Endometrial microvascular endothelial cells (primary cell): ENCODE results near the gene IL1RAP. TPM values are rescaled to one million over a fixed set of nuclear protein-coding genes. Genes with fewer than 3 reads are reported as not detected.

Experiments used
- in situ Hi-C: cut with HindIII; loops from 2 replicates; pipeline ENCODE4 v1.10.0; 2017; ENCODE audit warnings: low sequenced_read_pairs, low pct_unique_long_range_greater_than_20kb; ENCODE audit errors: inconsistent ontology term
- total RNA-seq: library from RNA; depleted of rRNA; stranded (reverse); fragments of >200 nt; gene quantifications from one replicate; pipeline ENCODE4 v1.2.3, GENCODE V29; 2015; ENCODE audit errors: inconsistent ontology term

Gene IL1RAP
- total RNA-seq, 1 donor from 2014 or later = 13.6 TPM

GRCh38 chr3:190680691-190681090, 166.8 kb downstream of the IL1RAP start:
- in situ Hi-C loops = loop anchor here (25.0 kb wide), 1 partner anchor 193 kb away; no protein-coding TSS in a partner anchor

GRCh38 chr3:190684776-190685175, 170.9 kb downstream of the IL1RAP start:
- in situ Hi-C loops = loop anchor here (25.0 kb wide), 1 partner anchor 197 kb away; no protein-coding TSS in a partner anchor

DNA sequence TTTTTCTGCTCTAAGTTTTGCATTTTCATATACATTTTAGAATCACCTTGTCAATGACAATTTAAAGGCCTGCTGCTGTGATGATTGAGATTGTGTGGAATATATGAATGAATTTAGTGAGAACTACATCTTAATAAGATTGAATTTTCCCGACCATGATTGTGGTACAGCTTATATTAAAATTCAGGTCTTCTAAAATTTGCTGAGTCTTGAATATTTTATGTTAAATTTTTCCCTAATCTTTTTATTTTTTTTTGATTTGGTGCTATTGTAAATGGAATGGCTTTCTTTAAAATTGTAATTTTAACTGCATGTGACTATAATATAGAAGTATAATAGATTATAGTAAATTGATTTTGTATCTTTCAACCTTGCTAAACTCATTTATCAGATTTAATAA, 172.1 kb downstream of the IL1RAP start:
- in situ Hi-C loops = loop anchor here (25.0 kb wide), 1 partner anchor 199 kb away; no protein-coding TSS in a partner anchor

- in situ Hi-C loops = loop anchor here (10.0 to 25.0 kb wide), 2 partner anchors 203 to 725 kb away; no protein-coding TSS in a partner anchor
Observed at GRCh38 chr3:190690246-190690645, 176.4 kb downstream of the IL1RAP start.

DNA sequence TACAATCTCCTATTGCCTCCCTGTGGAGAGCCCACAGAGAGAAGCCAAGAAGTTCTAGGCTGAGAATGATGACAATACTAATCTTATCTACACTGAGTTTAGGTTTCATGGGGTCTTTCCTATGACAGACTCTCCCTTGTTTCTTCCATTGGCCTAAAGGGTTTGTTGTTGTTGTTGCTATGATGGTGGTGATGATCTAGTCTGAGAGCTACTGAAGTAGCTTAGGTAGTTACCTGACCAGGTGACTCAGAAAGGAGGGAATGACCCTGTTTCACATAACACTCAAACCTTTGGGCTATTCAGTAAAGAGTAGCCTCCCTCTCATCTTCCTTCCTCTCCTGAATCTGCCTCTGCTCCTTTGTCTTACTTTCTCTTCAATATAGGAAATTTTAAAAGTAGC, 178.4 kb downstream of the IL1RAP start:
- in situ Hi-C loops = loop anchor here (10.0 to 25.0 kb wide), 2 partner anchors 205 to 727 kb away; no protein-coding TSS in a partner anchor

GRCh38 chr3:190694335-190695001, 180.6 kb downstream of the IL1RAP start:
- in situ Hi-C loops = loop anchor here (10.0 to 25.0 kb wide), 2 partner anchors 207 to 730 kb away; no protein-coding TSS in a partner anchor

DNA sequence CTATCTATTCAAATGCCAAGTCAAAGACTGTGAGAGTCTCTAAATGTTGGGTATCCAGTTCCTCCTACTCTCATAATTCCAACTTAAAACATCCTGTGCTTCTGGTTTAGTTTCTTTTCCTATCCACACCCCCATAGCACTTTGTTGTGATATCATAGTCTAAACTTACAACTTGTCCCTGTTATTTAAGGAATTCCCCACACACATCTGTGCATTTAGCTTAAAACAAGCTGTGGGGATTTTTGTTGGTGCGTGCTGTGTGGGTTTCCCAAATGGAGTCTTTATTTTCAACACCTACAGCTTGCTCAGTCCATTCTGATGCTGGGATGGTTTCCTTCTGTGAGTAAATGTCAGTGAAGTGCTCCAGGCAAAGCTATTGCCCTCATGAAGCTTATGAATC, 181.3 kb downstream of the IL1RAP start:
- in situ Hi-C loops = loop anchor here (10.0 to 25.0 kb wide), 2 partner anchors 208 to 730 kb away; no protein-coding TSS in a partner anchor

DNA sequence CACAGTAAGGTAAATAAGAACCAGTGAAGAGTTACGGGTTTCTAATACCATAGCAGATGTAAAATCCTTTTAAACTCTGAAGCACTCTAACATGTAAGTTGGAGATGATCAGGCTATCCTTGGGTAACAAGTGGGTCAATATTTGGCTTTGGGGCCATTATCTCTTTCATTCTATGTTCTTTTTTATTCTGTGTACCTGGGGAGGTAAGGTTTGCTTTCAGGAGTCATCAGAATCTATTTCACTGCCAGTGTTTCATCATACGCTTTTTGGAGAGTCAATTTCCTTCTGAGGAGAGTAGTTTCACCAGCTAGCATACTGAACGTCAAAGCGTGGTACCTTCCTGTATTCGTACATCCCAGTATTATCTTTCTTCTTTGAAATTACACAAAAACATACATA, 182.1 kb downstream of the IL1RAP start:
- in situ Hi-C loops = loop anchor here (10.0 to 25.0 kb wide), 2 partner anchors 209 to 731 kb away; no protein-coding TSS in a partner anchor

DNA sequence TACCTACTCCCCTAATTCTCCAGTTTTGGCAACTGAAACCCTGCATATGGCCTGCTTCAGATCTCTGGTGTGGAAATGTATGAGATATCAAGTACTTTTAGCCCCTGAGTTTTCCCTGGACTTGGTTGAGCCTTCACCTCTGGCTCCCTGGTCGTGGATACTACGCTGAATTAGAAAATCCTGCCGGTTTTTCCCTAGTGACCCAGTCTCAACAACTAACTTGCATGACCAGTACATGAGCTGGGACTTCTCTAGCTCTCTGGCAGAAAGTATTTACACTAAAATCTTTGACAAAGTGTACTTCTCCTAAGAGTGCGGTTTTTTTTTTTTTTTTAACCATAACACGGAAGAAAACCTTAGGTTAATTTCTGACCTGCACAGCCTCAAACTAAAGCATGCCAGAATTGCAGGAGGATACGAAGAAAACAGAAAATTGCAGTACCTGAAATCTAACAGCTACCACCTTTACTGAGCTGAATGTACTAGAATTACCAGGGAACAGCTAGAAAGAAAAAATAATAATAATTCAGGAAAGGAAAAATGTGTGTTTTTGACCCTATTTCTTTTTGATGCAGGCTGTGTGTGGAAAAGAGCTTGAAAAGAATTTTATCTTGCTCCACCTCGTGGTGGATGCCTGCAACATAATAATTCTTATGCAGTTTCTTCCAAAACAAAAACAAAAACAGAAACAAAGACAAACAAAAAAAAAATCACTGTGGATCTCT, 183.1 kb downstream of the IL1RAP start:
- in situ Hi-C loops = loop anchor here (10.0 to 25.0 kb wide), 2 partner anchors 210 to 732 kb away; no protein-coding TSS in a partner anchor

- in situ Hi-C loops = loop anchor here (10.0 to 25.0 kb wide), 2 partner anchors 210 to 733 kb away; no protein-coding TSS in a partner anchor
Observed at GRCh38 chr3:190697502-190697830, 183.6 kb downstream of the IL1RAP start.

DNA sequence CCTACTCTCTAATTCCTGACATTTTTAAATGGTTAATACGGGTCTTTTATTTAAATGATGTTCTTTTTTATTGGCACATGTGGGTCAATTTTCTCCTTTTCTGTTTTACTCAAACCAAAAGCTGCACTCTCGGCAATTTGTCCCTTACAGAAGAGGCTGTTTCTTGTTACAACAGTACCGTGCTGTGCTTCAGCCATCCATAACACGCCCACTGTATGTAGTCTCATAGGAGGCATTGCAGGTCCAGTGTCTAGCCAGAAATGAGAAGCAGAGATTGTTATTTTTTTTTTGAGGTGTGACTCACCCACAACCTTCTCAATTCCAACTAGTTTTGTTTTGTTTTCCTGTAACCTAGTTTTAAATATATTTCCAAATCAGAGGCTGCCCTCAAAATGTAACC, 184.0 kb downstream of the IL1RAP start:
- in situ Hi-C loops = loop anchor here (10.0 to 25.0 kb wide), 2 partner anchors 211 to 733 kb away; no protein-coding TSS in a partner anchor

DNA sequence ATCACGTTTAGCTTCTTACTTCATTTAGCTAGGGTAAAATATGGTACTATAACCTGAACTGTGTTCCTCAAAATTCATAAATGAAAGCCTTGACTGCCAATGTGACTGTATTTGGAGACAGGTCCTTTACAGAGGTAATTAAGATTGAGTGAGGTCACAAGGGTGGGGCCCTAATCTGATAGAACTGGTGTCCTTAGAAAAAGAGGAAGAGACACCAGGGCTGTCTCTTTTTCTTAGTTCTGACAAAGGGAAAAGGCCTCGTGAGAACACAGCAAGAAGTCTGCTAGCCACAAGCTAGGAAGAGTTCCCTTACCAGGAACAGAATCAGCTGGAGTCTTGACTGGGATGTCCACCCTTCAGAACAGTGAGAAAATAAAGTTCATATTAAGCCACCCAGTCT, 185.9 kb downstream of the IL1RAP start:
- in situ Hi-C loops = loop anchor here (10.0 to 25.0 kb wide), 2 partner anchors 212 to 735 kb away; no protein-coding TSS in a partner anchor

- in situ Hi-C loops = no loop called here
Observed at GRCh38 chr3:190701096-190701532, 187.2 kb downstream of the IL1RAP start.

- in situ Hi-C loops = no loop called here
Observed at GRCh38 chr3:190706582-190706981, 192.7 kb downstream of the IL1RAP start.

Other genes with a start within 250 kb of the IL1RAP start
- 48.3 TPM for gene CLDN1, start 191.6 kb upstream of the IL1RAP start, total RNA-seq
- not detected for gene CLDN16, start 125.9 kb upstream of the IL1RAP start, total RNA-seq
- not detected for gene TMEM207, start 64.2 kb upstream of the IL1RAP start, total RNA-seq